Activated CD8-positive, alpha-beta memory T cell treated with anti-CD3 and anti-CD28 coated beads for 36 hours (primary cell): Measurements from ENCODE around the gene SRP9. TPM values are rescaled to one million over a fixed set of nuclear protein-coding genes. Genes with fewer than 3 reads are reported as not detected.
"Not testable (repeated sequence)": the region's sequence is repeated elsewhere in the genome, so short reads cannot be mapped to it uniquely, and the experiment has no call there.

Experiments used
- CTCF ChIA-PET: fragments of 350-600 bp; sonication (Branson Sonifier 250); formaldehyde crosslinking; loops from one replicate; lab custom pipeline; 2021; ENCODE audit warnings: antibody characterized with exemption; lab: Charles Lee
- POLR2A ChIA-PET: fragments of 350-600 bp; sonication (Branson Sonifier 250); formaldehyde crosslinking; loops from one replicate; lab custom pipeline; 2021; ENCODE audit warnings: antibody characterized with exemption; lab: Charles Lee
- total RNA-seq, 2 experiments: library from RNA; stranded (reverse); gene quantifications; one replicate each; pipeline ENCODE4 v1.2.3, GENCODE V29; 2021

Gene SRP9
- total RNA-seq, 2 experiments from 2014 or later: 331 to 336 TPM

DNA sequence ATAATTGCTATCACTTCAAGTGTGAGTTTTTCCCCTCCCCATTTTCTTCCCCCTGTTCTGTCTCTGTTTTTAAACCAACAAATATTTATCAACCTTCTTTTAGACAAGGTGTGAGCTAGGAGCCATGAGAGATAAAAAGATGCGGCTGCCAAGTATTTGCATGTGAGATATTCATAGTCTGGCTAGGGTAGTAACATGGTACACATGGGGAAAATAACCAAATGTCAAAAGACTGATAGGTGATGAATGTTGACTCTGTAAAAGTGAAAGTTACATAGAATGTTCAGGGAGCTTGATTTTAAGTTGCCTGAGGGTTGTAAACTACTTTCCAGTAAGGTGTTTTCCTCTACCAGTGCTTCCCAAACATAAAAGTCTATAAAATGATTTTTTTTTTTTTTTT, 25.4 kb upstream of the SRP9 start:
- POLR2A ChIA-PET: no interaction called here
- CTCF ChIA-PET: no interaction called here

DNA sequence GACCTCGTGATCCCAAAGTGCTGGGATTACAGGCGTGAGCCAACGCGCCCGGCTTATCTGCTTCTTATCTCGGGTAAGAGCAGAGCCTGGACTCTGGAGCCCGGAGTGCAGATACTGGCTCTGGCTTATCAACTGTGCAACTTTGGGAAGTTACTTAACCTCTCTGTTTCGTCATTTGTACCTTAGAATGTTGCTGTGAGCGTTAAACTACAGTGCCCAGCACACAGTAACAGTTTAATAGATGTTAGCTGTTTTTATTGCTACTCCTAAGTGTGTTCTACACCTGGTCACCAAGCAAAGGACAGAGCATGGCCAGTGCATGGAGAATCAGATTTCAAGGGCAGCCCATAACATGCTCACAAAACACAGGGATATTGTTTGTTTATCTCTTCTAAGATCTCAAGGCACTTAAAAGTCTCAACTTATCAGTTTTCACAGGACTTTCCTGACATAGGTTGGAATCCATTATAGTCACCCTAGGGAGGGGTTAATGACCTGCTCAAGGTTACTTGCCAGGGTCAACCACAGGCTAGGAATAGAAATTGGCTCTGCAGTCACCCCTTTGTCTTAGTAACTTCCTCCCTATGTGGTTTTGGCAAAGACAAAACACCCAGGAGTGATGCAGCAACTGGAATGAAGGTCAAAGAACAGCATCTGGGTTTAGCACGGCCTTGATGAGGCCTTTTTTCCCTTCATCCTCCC, 22.5 kb upstream of the SRP9 start:
- CTCF ChIA-PET: no interaction called here

GRCh38 chr1:225755671-225756319, 21.8 kb upstream of the SRP9 start:
- ChIA-PET CTCF (no interaction called here), POLR2A (no interaction called here)

More for the DNA sequence above, 22.5 kb upstream of the SRP9 start:
- POLR2A ChIA-PET: no interaction called here

- ChIA-PET POLR2A (interaction anchor here (0.6 kb wide), 1 partner anchor 11 kb away, joined by 7 read pairs; no protein-coding TSS in a partner anchor), CTCF (no interaction called here)
These were observed 19.5 kb upstream of the SRP9 start for GRCh38 chr1:225757927-225758656.

DNA sequence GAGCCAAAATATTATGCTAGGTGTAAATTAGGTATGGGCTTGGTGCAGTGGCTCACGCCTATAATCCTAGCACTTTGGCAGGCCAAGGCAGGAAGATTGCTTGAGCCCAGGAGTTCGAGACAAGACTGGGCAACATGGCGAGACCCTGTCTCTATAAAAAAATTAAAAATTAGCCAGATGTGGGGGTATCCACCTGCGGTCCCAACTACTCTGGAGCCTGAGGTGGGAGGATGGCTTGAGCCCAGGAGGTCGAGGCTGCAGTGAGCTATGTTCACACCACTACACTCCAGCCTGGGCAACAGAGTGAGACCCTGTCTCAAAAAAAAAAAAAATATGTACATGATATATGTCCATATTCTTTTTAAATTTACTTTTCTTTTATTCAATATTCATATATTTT, 17.7 kb upstream of the SRP9 start:
- CTCF ChIA-PET: interaction anchor here (1.4 kb wide), 1 partner anchor 123 kb away, joined by 3 read pairs; the partner anchor contains the start of gene TMEM63A
- POLR2A ChIA-PET: not testable (repeated sequence)

DNA sequence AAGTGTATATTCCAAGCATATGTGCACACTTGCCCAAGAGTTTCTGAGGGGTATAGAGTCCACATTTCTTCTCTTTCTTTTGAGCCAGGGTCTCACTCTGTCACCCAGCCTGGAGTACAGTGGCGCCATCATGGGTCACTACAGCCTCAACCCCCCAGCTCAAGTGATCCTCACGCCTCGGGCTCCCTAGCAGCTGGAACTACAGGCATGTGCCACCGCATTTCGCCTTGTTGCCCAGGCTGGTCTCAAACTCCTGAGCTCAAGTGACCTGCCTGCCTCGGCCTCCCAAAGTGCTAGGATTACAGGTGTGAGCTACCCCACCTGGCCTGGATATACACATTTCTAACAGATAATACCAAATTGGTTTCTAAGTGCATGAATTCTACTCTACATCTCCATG, 17.1 kb upstream of the SRP9 start:
- ChIA-PET CTCF (interaction anchor here (1.4 kb wide), 1 partner anchor 122 kb away, joined by 3 read pairs; the partner anchor contains the start of gene TMEM63A), POLR2A (no interaction called here)

- POLR2A ChIA-PET: interaction anchor here (0.9 kb wide), 1 partner anchor 105 kb away, joined by 3 read pairs; no protein-coding TSS in a partner anchor
- CTCF ChIA-PET: not testable (repeated sequence)
These were observed 16.2 kb upstream of the SRP9 start for GRCh38 chr1:225761395-225761794.

GRCh38 chr1:225762002-225762441, 15.6 kb upstream of the SRP9 start:
- POLR2A ChIA-PET: no interaction called here
- CTCF ChIA-PET: no interaction called here

- ChIA-PET CTCF (no interaction called here), POLR2A (no interaction called here)
These were observed 15.2 kb upstream of the SRP9 start for GRCh38 chr1:225762444-225762843.

DNA sequence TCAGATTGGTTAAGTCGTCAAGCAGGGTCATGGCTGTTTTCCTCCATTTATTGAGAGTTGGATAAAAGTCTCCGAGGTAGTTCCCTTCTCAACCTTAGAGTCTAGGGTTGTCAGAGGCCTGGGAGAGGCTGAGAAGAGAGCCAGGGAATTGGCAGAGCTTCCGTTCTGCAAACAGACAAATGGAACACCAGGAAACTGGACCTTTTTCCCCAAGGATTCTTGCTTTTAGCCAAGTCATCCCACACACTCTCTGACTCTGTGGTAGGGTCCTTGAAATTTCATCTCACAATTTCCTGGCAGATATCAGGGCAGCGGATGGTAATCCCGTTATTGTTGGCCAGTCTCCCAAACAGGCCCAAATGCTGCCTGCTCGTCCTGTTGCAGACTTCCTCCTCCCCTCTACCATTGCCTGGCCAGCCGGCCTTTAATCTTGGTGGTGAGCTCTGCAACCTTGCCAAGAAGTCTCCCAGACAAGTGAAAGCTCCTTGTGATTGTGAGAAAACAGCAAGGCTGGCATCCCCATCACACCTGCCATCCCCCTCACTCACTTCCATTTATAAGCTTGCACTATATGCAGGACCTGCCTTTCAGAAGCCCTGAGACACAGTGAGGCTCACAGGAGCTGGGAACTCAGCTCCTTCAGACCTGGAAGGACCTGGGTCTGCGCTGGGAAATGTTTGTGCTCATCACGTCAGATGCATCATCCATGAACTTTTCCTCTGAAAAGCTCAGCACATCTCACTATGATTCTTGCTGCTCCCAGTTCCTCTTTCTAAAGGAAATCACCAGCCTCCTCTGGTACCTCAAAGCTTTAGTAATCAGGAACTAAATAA, 13.7 kb upstream of the SRP9 start:
- ChIA-PET POLR2A (no interaction called here), CTCF (interaction anchor here (0.6 to 1.3 kb wide), 3 partner anchors 60 to 147 kb away, joined by 3 to 6 read pairs (median 4); no protein-coding TSS in a partner anchor)

- ChIA-PET CTCF (interaction anchor here (2.0 kb wide), 1 partner anchor 12 kb away, joined by 7 read pairs; the partner anchor contains the start of gene SRP9), POLR2A (no interaction called here)
These were observed 11.5 kb upstream of the SRP9 start for GRCh38 chr1:225765982-225766674.

GRCh38 chr1:225766967-225767633, 10.5 kb upstream of the SRP9 start:
- ChIA-PET CTCF (interaction anchor here (2.0 kb wide), 1 partner anchor 11 kb away, joined by 7 read pairs; the partner anchor contains the start of gene SRP9), POLR2A (no interaction called here)

GRCh38 chr1:225767634-225768540, 9.7 kb upstream of the SRP9 start:
- ChIA-PET CTCF (interaction anchor here (1.6 to 2.0 kb wide), 2 partner anchors 10 to 293 kb away, joined by 3 to 7 read pairs; partner anchors contain the start of gene SRP9), POLR2A (interaction anchor here (0.6 kb wide), 1 partner anchor 10 kb away, joined by 5 read pairs; the partner anchor contains the start of gene SRP9)

DNA sequence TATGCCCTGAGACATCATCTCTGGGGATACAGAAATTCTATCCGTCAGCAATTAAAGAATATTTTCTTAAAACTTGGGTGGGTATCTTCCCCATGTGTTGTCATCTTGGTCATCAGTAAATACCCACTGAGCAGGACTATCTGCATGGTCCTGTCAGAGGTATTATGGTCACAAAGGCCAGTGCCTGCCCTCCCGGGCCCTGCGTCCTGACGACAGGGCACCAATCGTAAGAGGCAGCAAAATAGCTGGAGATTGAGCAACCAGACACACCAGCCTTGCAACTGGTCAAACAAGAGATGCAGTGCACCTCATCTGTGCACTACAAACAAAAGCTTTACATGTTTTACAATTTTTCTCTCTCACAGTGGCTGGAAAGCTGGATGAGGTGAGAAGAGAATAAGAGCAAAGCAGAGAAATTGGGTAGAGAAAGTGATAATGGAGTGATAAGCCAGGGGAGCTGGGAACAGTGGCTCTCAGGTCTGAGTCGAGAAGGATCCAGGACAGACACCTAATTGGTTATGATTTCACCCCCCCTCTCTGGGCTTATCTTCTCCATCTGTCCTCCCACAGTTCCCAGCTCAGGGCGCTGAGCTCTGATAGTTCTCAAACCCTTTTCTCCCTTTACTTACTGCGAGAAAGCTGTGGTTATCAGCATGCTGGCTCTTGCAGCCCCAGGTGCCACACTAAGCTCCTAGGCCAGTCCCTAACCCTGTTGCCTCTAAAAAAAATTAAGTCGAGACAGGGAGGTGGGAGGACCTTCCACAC, 8.8 kb upstream of the SRP9 start:
- CTCF ChIA-PET: interaction anchor here (0.8 to 1.6 kb wide), 4 partner anchors 23 to 294 kb away, joined by 3 read pairs; partner anchors contain the start of gene EPHX1
- POLR2A ChIA-PET: no interaction called here

- POLR2A ChIA-PET: no interaction called here
- CTCF ChIA-PET: interaction anchor here (1.2 to 1.6 kb wide), 2 partner anchors 22 to 295 kb away, joined by 3 read pairs; no protein-coding TSS in a partner anchor
These were observed 7.9 kb upstream of the SRP9 start for GRCh38 chr1:225769687-225770086.
